Activated naive CD8-positive, alpha-beta T cell treated with anti-CD3 and anti-CD28 coated beads for 36 hours (primary cell): ENCODE results near the gene DEF6. TPM values are rescaled to one million over a fixed set of nuclear protein-coding genes. Genes with fewer than 3 reads are reported as not detected.

ENCODE experiments used
- DNase-seq: peaks from one replicate; pipeline ENCODE4 v3.0.0; 2021
- H3K27ac Mint-ChIP-seq: one replicate; pipeline ENCODE4 v1.8.0; 2022; ENCODE audit warnings: mild to moderate bottlenecking, moderate library complexity, mixed read lengths
- H3K27me3 Mint-ChIP-seq: one replicate; pipeline ENCODE4 v1.8.0; 2022; ENCODE audit warnings: mild to moderate bottlenecking, mixed read lengths
- H3K36me3 Mint-ChIP-seq: one replicate; pipeline ENCODE4 v1.8.0; 2021; ENCODE audit warnings: mild to moderate bottlenecking, mixed read lengths
- H3K4me1 Mint-ChIP-seq: one replicate; pipeline ENCODE4 v1.8.0; 2021; ENCODE audit warnings: mixed read lengths
- H3K4me3 Mint-ChIP-seq: one replicate; pipeline ENCODE4 v1.8.0; 2022; ENCODE audit warnings: mild to moderate bottlenecking, moderate library complexity, mixed read lengths
- H3K9me3 Mint-ChIP-seq: one replicate; pipeline ENCODE4 v1.8.0; 2022; ENCODE audit warnings: mixed read lengths
- total RNA-seq, 2 experiments: library from RNA; stranded (reverse); gene quantifications; one replicate each; pipeline ENCODE4 v1.2.3, GENCODE V29; 2021

Gene DEF6
- 10 to 100 TPM; 74.3 to 75.7 TPM for total RNA-seq

GRCh38 chr6:35297601-35298481 lies at the start of gene DEF6:
Gene DEF6, plus strand, starts transcription at chr6:35297818. Its CDS starts 39 bp downstream, at chr6:35297857.
- Mint-ChIP-seq H3K27me3 (no peaks in the 10 kb centered on the region), H3K36me3 (peaks cover 33% of the 10 kb centered on the region), H3K27ac (peak within 1 kb of the TSS; percentile 96), H3K4me3 (peak within 1 kb of the TSS; percentile 91), H3K4me1 (peaks cover 48% of the 10 kb centered on the region), H3K9me3 (no peaks in the 10 kb centered on the region)
- DNase-seq: peak; percentile 89

- no peaks in the 10 kb centered on the region for H3K9me3 Mint-ChIP-seq
- H3K27ac Mint-ChIP-seq: no peak overlapping the region
- H3K27me3 Mint-ChIP-seq: no peaks in the 10 kb centered on the region
- no peaks in the 10 kb centered on the region for H3K36me3 Mint-ChIP-seq
- H3K4me1 Mint-ChIP-seq: peaks cover 14% of the 10 kb centered on the region
- DNase-seq: no peak
- H3K4me3 Mint-ChIP-seq: no peak overlapping the region
These were observed 49.3 kb upstream of the DEF6 start for GRCh38 chr6:35248300-35248699.

- H3K4me1 Mint-ChIP-seq: peaks cover 15% of the 10 kb centered on the region
- H3K27me3 Mint-ChIP-seq: no peaks in the 10 kb centered on the region
- no peak overlapping the region for H3K27ac Mint-ChIP-seq
- H3K36me3 Mint-ChIP-seq: no peaks in the 10 kb centered on the region
- DNase-seq: no peak
- H3K4me3 Mint-ChIP-seq: no peak overlapping the region
- no peaks in the 10 kb centered on the region for H3K9me3 Mint-ChIP-seq
These were observed 48.7 kb upstream of the DEF6 start for GRCh38 chr6:35248965-35249364.

- H3K27ac Mint-ChIP-seq: no peak overlapping the region
- DNase-seq: no peak
- no peaks in the 10 kb centered on the region for H3K27me3 Mint-ChIP-seq
- H3K4me3 Mint-ChIP-seq: no peak overlapping the region
- H3K4me1 Mint-ChIP-seq: peaks cover 15% of the 10 kb centered on the region
- no peaks in the 10 kb centered on the region for H3K36me3 Mint-ChIP-seq
- H3K9me3 Mint-ChIP-seq: no peaks in the 10 kb centered on the region
These were observed 45.7 kb upstream of the DEF6 start for GRCh38 chr6:35251949-35252348.

- Mint-ChIP-seq H3K36me3 (no peaks in the 10 kb centered on the region), H3K27ac (no peak overlapping the region), H3K27me3 (no peaks in the 10 kb centered on the region)
These were observed 44.4 kb upstream of the DEF6 start for GRCh38 chr6:35253249-35253648.

GRCh38 chr6:35258336-35258735 lies 39.3 kb upstream of the DEF6 start:
- Mint-ChIP-seq H3K4me1 (peaks cover 31% of the 10 kb centered on the region), H3K27ac (peak overlapping the region; percentile 90), H3K9me3 (no peaks in the 10 kb centered on the region), H3K36me3 (no peaks in the 10 kb centered on the region), H3K4me3 (peak overlapping the region; percentile 95), H3K27me3 (no peaks in the 10 kb centered on the region)
- DNase-seq: no peak

More at GRCh38 chr6:35253249-35253648, 44.4 kb upstream of the DEF6 start:
- Mint-ChIP-seq H3K4me3 (no peak overlapping the region), H3K4me1 (peaks cover 11% of the 10 kb centered on the region), H3K9me3 (no peaks in the 10 kb centered on the region)
- no peak for DNase-seq

GRCh38 chr6:35258858-35259193 lies 38.8 kb upstream of the DEF6 start:
- H3K4me3 Mint-ChIP-seq: peak overlapping the region; percentile 95
- H3K27ac Mint-ChIP-seq: peak overlapping the region; percentile 90
- H3K4me1 Mint-ChIP-seq: peaks cover 34% of the 10 kb centered on the region
- H3K27me3 Mint-ChIP-seq: no peaks in the 10 kb centered on the region
- H3K9me3 Mint-ChIP-seq: no peaks in the 10 kb centered on the region
- H3K36me3 Mint-ChIP-seq: no peaks in the 10 kb centered on the region
- no peak for DNase-seq

GRCh38 chr6:35259194-35259947 lies 38.2 kb upstream of the DEF6 start, which contains the start of gene ZNF76:
Gene ZNF76, plus strand, starts transcription at chr6:35259735. Its CDS starts 21,417 bp downstream, at chr6:35281152.
- Mint-ChIP-seq H3K27ac (peak within 1 kb of the TSS; percentile 90), H3K9me3 (no peaks in the 10 kb centered on the region), H3K36me3 (no peaks in the 10 kb centered on the region), H3K4me3 (peak within 1 kb of the TSS; percentile 95), H3K4me1 (peaks cover 40% of the 10 kb centered on the region), H3K27me3 (no peaks in the 10 kb centered on the region)
- DNase-seq: peak; percentile 96

- peak; percentile 81 for DNase-seq
- Mint-ChIP-seq H3K9me3 (no peaks in the 10 kb centered on the region), H3K4me1 (peaks cover 44% of the 10 kb centered on the region), H3K27ac (peak overlapping the region; percentile 80), H3K36me3 (no peaks in the 10 kb centered on the region), H3K27me3 (no peaks in the 10 kb centered on the region), H3K4me3 (peak overlapping the region; percentile 78)
These were observed 37.5 kb upstream of the DEF6 start for GRCh38 chr6:35259948-35260590.

- Mint-ChIP-seq H3K4me3 (peak overlapping the region; percentile 78), H3K27me3 (no peaks in the 10 kb centered on the region), H3K9me3 (no peaks in the 10 kb centered on the region), H3K36me3 (no peaks in the 10 kb centered on the region), H3K4me1 (peaks cover 49% of the 10 kb centered on the region), H3K27ac (peak overlapping the region; percentile 80)
- no peak for DNase-seq
These were observed 36.7 kb upstream of the DEF6 start for GRCh38 chr6:35260591-35261570.

- no peak for DNase-seq
- H3K9me3 Mint-ChIP-seq: no peaks in the 10 kb centered on the region
- H3K27me3 Mint-ChIP-seq: no peaks in the 10 kb centered on the region
- peak overlapping the region; percentile 36 for H3K27ac Mint-ChIP-seq
- no peak overlapping the region for H3K4me3 Mint-ChIP-seq
- H3K4me1 Mint-ChIP-seq: peaks cover 49% of the 10 kb centered on the region
- H3K36me3 Mint-ChIP-seq: no peaks in the 10 kb centered on the region
These were observed 35.0 kb upstream of the DEF6 start for GRCh38 chr6:35262596-35262995.

- no peak overlapping the region for H3K27ac Mint-ChIP-seq
- peaks cover 54% of the 10 kb centered on the region for H3K4me1 Mint-ChIP-seq
- no peak for DNase-seq
- H3K4me3 Mint-ChIP-seq: no peak overlapping the region
- no peaks in the 10 kb centered on the region for H3K36me3 Mint-ChIP-seq
- no peaks in the 10 kb centered on the region for H3K9me3 Mint-ChIP-seq
- H3K27me3 Mint-ChIP-seq: no peaks in the 10 kb centered on the region
These were observed 32.9 kb upstream of the DEF6 start for GRCh38 chr6:35264550-35265274.

- no peak overlapping the region for H3K27ac Mint-ChIP-seq
- no peak overlapping the region for H3K4me3 Mint-ChIP-seq
- no peaks in the 10 kb centered on the region for H3K9me3 Mint-ChIP-seq
These were observed 32.1 kb upstream of the DEF6 start for GRCh38 chr6:35265523-35265922.

More at GRCh38 chr6:35265523-35265922, 32.1 kb upstream of the DEF6 start:
- no peaks in the 10 kb centered on the region for H3K27me3 Mint-ChIP-seq
- DNase-seq: no peak
- peaks cover 3% of the 10 kb centered on the region for H3K36me3 Mint-ChIP-seq
- peaks cover 48% of the 10 kb centered on the region for H3K4me1 Mint-ChIP-seq
